ENCODE measurements around the gene FGFR4. TPM values are rescaled to one million over a fixed set of nuclear protein-coding genes. Genes with fewer than 3 reads are reported as not detected.
"Not testable (repeated sequence)": the region's sequence is repeated elsewhere in the genome, so short reads cannot be mapped to it uniquely, and the experiment has no call there.

FGFR4 gene
- total RNA-seq, 1 donor from 2014 or later, result 0.93 TPM

GRCh38 chr5:177043958-177044357, 42.8 kb upstream of the FGFR4 start:
- no peaks in the 10 kb centered on the region for H3K9me3 ChIP-seq (replicated peaks)
- H3K27ac ChIP-seq (replicated peaks), result no peak overlapping the region
- H3K36me3 ChIP-seq, result peaks cover 65% of the 10 kb centered on the region
- H3K4me1 ChIP-seq, result peaks cover 6% of the 10 kb centered on the region
- no peak for TF ChIP-seq CTCF (IDR thresholded peaks at IDR 0.05; ENCODE audit: borderline replicate concordance)
- intact Hi-C loops (cut with micrococcal nuclease), result loop anchor here (10.0 kb wide), 1 partner anchor 899 kb away; no protein-coding TSS in a partner anchor
- H3K27me3 ChIP-seq (ENCODE audit: low read depth), result no peaks in the 10 kb centered on the region
- no peak for DNase-seq
- no peak overlapping the region for H3K4me3 ChIP-seq

GRCh38 chr5:177044641-177045040, 42.1 kb upstream of the FGFR4 start:
- H3K4me1 ChIP-seq, result peaks cover 6% of the 10 kb centered on the region
- H3K27me3 ChIP-seq (ENCODE audit: low read depth), result no peaks in the 10 kb centered on the region
- intact Hi-C loops (cut with micrococcal nuclease), result loop anchor here (10.0 kb wide), 1 partner anchor 900 kb away; no protein-coding TSS in a partner anchor
- H3K9me3 ChIP-seq (replicated peaks), result no peaks in the 10 kb centered on the region
- no peak for DNase-seq
- H3K4me3 ChIP-seq, result no peak overlapping the region
- no peak overlapping the region for H3K27ac ChIP-seq (replicated peaks)
- no peak for TF ChIP-seq CTCF (IDR thresholded peaks at IDR 0.05; ENCODE audit: borderline replicate concordance)
- H3K36me3 ChIP-seq, result peaks cover 71% of the 10 kb centered on the region

- no peak overlapping the region for H3K4me3 ChIP-seq
- no peaks in the 10 kb centered on the region for H3K9me3 ChIP-seq (replicated peaks)
- H3K4me1 ChIP-seq, result peaks cover 6% of the 10 kb centered on the region
- no peak for TF ChIP-seq CTCF (IDR thresholded peaks at IDR 0.05; ENCODE audit: borderline replicate concordance)
- intact Hi-C loops (cut with micrococcal nuclease), result loop anchor here (10.0 kb wide), 1 partner anchor 901 kb away; no protein-coding TSS in a partner anchor
- H3K36me3 ChIP-seq, result peaks cover 80% of the 10 kb centered on the region
- no peaks in the 10 kb centered on the region for H3K27me3 ChIP-seq (ENCODE audit: low read depth)
- no peak overlapping the region for H3K27ac ChIP-seq (replicated peaks)
- DNase-seq, result no peak
These were observed 41.1 kb upstream of the FGFR4 start for GRCh38 chr5:177045631-177046030.

- not testable (repeated sequence) for H3K27ac ChIP-seq (replicated peaks); H3K27me3 ChIP-seq (ENCODE audit: low read depth); H3K9me3 ChIP-seq (replicated peaks); DNase-seq; H3K4me3 ChIP-seq; H3K4me1 ChIP-seq
- intact Hi-C loops (cut with micrococcal nuclease), result loop anchor here (10.0 kb wide), 1 partner anchor 904 kb away; no protein-coding TSS in a partner anchor
- H3K36me3 ChIP-seq, result peaks cover 87% of the 10 kb centered on the region
These were observed 38.2 kb upstream of the FGFR4 start for GRCh38 chr5:177048531-177048930.

- intact Hi-C loops (cut with micrococcal nuclease), result loop anchor here (10.0 kb wide), 1 partner anchor 904 kb away; no protein-coding TSS in a partner anchor
- H3K4me1 ChIP-seq, result no peaks in the 10 kb centered on the region
- no peaks in the 10 kb centered on the region for H3K9me3 ChIP-seq (replicated peaks)
- H3K27me3 ChIP-seq (ENCODE audit: low read depth), result no peaks in the 10 kb centered on the region
- peaks cover 94% of the 10 kb centered on the region for H3K36me3 ChIP-seq
- H3K27ac ChIP-seq (replicated peaks), result no peak overlapping the region
- TF ChIP-seq CTCF (IDR thresholded peaks at IDR 0.05; ENCODE audit: borderline replicate concordance), result no peak
- DNase-seq, result no peak
- H3K4me3 ChIP-seq, result no peak overlapping the region
These were observed 37.4 kb upstream of the FGFR4 start for GRCh38 chr5:177049285-177049684.

- intact Hi-C loops (cut with micrococcal nuclease), result no loop called here
- no peaks in the 10 kb centered on the region for H3K27me3 ChIP-seq (ENCODE audit: low read depth)
- no peak overlapping the region for H3K4me3 ChIP-seq
- H3K27ac ChIP-seq (replicated peaks), result no peak overlapping the region
- H3K36me3 ChIP-seq, result peaks cover 34% of the 10 kb centered on the region
- TF ChIP-seq CTCF (IDR thresholded peaks at IDR 0.05; ENCODE audit: borderline replicate concordance), result no peak
- DNase-seq, result no peak
- no peaks in the 10 kb centered on the region for H3K9me3 ChIP-seq (replicated peaks)
- peaks cover 5% of the 10 kb centered on the region for H3K4me1 ChIP-seq
These were observed 22.0 kb upstream of the FGFR4 start for GRCh38 chr5:177064500-177065277.
